ENCODE results near the gene ATP8A2.
"Not testable (repeated sequence)": the region's sequence is repeated elsewhere in the genome, so short reads cannot be mapped to it uniquely, and the experiment has no call there.

ATP8A2 gene

DNA sequence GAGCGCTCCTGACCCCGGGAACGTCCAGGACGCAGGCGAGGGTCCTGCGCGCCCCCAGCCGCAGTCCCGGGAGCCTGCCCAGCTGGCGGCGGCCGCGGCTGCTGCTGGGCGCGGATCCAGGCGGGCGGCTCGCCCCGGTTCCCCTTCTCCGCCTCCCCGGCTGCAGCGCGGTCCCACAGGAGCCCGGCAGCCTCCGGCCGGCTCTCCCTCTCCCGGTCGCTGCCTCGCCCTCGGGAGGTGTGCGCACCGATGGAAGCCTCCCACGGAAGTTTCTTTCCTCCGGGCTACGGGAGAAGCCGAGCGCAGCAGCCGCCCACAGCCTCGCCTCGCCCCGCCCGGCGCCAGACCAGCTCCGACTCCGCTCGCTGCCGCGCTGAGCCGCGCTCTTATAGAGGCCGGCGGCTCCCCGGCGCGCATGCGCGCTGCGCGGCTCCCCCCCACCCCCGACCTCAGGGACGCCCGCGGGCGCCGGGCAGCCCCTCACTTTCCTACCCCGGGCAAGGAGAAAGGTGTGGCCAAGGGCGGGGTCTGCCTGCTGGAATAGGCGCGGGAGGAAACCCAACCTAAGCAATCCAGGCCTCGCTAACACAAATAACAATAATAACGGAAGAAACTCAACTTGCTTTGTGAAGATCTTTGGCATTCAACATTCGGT is 680.0 kb downstream of the ATP8A2 start, which contains the start of gene SHISA2:
SHISA2 (minus strand) TSS at position 360 of the 655 bp plus-strand sequence. CDS start 1,041 bp downstream, outside the sequence.
- H3K27me3 ChIP-seq (ENCODE audit: control insufficient read depth in 2 of 2, insufficient read depth in 2 of 2, low read length in 2 of 2) = peaks cover 13 to 17% of the 10 kb centered on the region in 2 donors
- peak within 1 kb of the TSS; percentile 26 to 32 for H3K4me3 ChIP-seq (ENCODE audit: low read length in 2 of 2)
- no peaks in the 10 kb centered on the region for H3K36me3 ChIP-seq (ENCODE audit: control insufficient read depth in 2 of 2, insufficient read depth in 2 of 2, low read length in 2 of 2)
- no peaks in the 10 kb centered on the region for H3K9me3 ChIP-seq (ENCODE audit: control insufficient read depth in 2 of 2, low read length in 2 of 2)
- no peak within 1 kb of the TSS for H3K9ac ChIP-seq (ENCODE audit: low read depth in 1 of 2, low read length in 2 of 2)
- H3K4me1 ChIP-seq (ENCODE audit: control insufficient read depth in 2 of 2, insufficient read depth in 2 of 2, low read length in 2 of 2) = no peaks in the 10 kb centered on the region
- no peak within 1 kb of the TSS for H3K27ac ChIP-seq (ENCODE audit: low read depth in 2 of 2, low read length in 2 of 2)

DNA sequence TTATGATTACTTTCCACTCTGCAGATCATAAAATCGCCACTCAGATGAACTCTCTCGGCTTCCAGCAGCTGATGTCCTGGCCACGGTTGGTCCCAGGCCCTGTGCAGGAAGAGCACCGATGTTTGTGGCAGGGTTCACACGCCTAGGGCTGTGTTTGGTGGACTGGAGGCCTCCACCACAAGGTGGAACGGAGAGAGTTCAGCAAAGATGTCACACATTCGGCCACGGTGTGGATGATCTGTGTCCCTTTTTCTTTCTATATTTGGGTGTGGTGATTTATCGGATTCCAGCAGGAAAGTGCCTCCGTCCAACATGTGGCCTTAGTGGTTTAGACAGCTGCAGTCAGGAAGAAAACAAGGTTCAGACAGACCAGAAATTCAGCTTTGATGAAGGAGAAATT is 680.6 kb downstream of the ATP8A2 start:
- peaks cover 13 to 17% of the 10 kb centered on the region in 2 donors for H3K27me3 ChIP-seq (ENCODE audit: control insufficient read depth in 2 of 2, insufficient read depth in 2 of 2, low read length in 2 of 2)
- H3K27ac ChIP-seq (ENCODE audit: low read depth in 2 of 2, low read length in 2 of 2) = no peak overlapping the region
- H3K9ac ChIP-seq (ENCODE audit: low read depth in 1 of 2, low read length in 2 of 2) = no peak overlapping the region
- peak overlapping the region; percentile 13 to 32 for H3K4me3 ChIP-seq (ENCODE audit: low read length in 2 of 2)
- no peaks in the 10 kb centered on the region for H3K36me3 ChIP-seq (ENCODE audit: control insufficient read depth in 2 of 2, insufficient read depth in 2 of 2, low read length in 2 of 2)
- H3K9me3 ChIP-seq (ENCODE audit: control insufficient read depth in 2 of 2, low read length in 2 of 2) = no peaks in the 10 kb centered on the region
- H3K4me1 ChIP-seq (ENCODE audit: control insufficient read depth in 2 of 2, insufficient read depth in 2 of 2, low read length in 2 of 2) = no peaks in the 10 kb centered on the region

DNA sequence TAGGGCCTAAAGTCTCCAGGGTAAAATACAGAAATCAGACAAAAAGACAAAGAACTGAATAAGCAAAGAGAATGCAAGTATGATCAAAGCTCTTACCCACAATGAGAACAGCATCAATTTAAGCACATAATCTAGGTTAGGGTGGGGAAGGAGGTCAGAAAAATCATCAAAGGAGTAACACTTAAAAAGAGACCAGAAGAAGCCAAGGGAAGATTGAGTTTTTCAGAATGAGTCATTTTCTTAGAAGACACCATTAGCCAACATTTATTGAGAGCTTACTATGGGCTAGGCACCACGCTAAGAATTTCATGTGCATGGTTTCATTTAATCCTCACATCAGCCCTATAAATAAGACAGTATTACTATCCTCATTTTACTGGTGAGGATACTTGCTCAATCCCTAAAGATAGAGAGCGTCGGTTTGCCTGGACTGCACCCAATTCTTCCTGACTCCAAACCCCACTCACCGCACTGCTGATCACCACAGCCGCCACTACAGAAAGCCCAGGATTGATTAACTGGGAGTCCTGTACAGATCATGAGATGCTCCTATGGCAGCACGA is 681.7 kb downstream of the ATP8A2 start:
- H3K9ac ChIP-seq (ENCODE audit: low read depth in 1 of 2, low read length in 2 of 2) = no peak overlapping the region
- no peak overlapping the region for H3K27ac ChIP-seq (ENCODE audit: low read depth in 2 of 2, low read length in 2 of 2)
- no peak overlapping the region for H3K4me3 ChIP-seq (ENCODE audit: low read length in 2 of 2)
- peaks cover 13 to 15% of the 10 kb centered on the region in 2 donors for H3K27me3 ChIP-seq (ENCODE audit: control insufficient read depth in 2 of 2, insufficient read depth in 2 of 2, low read length in 2 of 2)
- H3K4me1 ChIP-seq (ENCODE audit: control insufficient read depth in 2 of 2, insufficient read depth in 2 of 2, low read length in 2 of 2) = no peaks in the 10 kb centered on the region
- no peaks in the 10 kb centered on the region for H3K9me3 ChIP-seq (ENCODE audit: control insufficient read depth in 2 of 2, low read length in 2 of 2)
- H3K36me3 ChIP-seq (ENCODE audit: control insufficient read depth in 2 of 2, insufficient read depth in 2 of 2, low read length in 2 of 2) = no peaks in the 10 kb centered on the region

DNA sequence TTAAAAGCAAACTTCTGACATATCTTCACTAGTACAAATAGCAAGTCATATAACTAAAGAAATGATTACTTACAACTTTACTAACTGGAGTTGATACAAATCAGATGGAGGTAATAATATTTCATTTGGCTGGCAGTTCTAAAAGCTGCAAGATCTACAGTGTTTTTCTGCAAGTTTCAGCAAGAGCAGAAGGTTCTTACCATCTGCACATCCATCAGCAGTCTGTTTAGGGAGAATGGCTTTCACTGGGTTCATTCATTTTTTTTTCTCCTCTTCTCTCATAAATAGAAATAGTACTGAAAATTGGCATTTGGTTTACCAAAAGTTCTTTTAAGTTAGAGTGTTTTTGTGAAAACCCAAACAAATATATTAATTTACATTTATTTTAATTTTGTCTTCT is 683.1 kb downstream of the ATP8A2 start:
- no peak overlapping the region for H3K9ac ChIP-seq (ENCODE audit: low read depth in 1 of 2, low read length in 2 of 2)
- no peaks in the 10 kb centered on the region for H3K4me1 ChIP-seq (ENCODE audit: control insufficient read depth in 2 of 2, insufficient read depth in 2 of 2, low read length in 2 of 2)
- no peak overlapping the region for H3K27ac ChIP-seq (ENCODE audit: low read depth in 2 of 2, low read length in 2 of 2)
- no peaks in the 10 kb centered on the region for H3K36me3 ChIP-seq (ENCODE audit: control insufficient read depth in 2 of 2, insufficient read depth in 2 of 2, low read length in 2 of 2)
- no peaks in the 10 kb centered on the region for H3K9me3 ChIP-seq (ENCODE audit: control insufficient read depth in 2 of 2, low read length in 2 of 2)
- peaks cover 5 to 6% of the 10 kb centered on the region in 2 donors for H3K27me3 ChIP-seq (ENCODE audit: control insufficient read depth in 2 of 2, insufficient read depth in 2 of 2, low read length in 2 of 2)
- H3K4me3 ChIP-seq (ENCODE audit: low read length in 2 of 2) = no peak overlapping the region

DNA sequence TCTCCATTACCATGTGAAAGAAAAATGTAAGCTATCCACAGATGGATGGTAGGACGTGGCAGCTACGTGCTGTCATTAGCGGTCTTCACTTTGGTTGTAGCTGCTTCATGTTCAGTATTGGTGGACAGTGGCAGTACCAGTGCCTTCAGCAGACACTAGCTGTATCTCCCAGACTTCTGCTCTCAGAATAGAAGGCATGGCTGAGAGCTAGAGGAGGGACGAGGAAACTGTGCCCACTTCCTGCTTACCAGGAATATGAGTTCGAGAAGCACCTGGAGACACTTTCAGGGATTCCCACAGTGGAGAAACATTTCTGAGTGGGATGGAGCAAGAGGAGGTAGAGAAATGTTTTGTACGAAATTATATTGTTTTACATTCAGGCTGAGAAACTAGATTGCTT is 686.9 kb downstream of the ATP8A2 start:
- Histone ChIP-seq H3K36me3 (ENCODE audit: control insufficient read depth in 2 of 2, insufficient read depth in 2 of 2, low read length in 2 of 2) (no peaks in the 10 kb centered on the region), H3K4me1 (ENCODE audit: control insufficient read depth in 2 of 2, insufficient read depth in 2 of 2, low read length in 2 of 2) (no peaks in the 10 kb centered on the region), H3K9me3 (ENCODE audit: control insufficient read depth in 2 of 2, low read length in 2 of 2) (no peaks in the 10 kb centered on the region), H3K4me3 (ENCODE audit: low read length in 2 of 2) (no peak overlapping the region), H3K27ac (ENCODE audit: low read depth in 2 of 2, low read length in 2 of 2) (no peak overlapping the region), H3K9ac (ENCODE audit: low read depth in 1 of 2, low read length in 2 of 2) (no peak overlapping the region), H3K27me3 (ENCODE audit: control insufficient read depth in 2 of 2, insufficient read depth in 2 of 2, low read length in 2 of 2) (no peaks in the 10 kb centered on the region)

DNA sequence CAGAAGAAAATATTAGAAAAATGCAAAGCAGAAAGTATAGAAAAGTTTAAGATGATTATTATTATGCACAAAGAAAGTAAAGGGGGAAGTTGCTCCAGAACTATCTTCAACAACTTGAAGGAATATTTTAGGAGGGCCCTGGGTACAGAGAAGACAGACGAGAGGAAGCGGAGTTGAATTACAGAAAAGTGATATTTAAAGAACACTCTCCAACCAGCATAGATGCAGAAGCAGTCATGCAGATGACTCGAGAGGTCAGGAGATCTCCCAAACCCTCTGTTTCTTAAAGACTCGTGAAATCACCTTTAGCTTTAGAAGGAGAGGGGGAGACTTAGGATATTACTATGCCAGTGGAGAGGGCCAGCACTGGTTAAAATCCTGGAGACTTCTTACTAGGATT is 688.6 kb downstream of the ATP8A2 start:
- Histone ChIP-seq H3K36me3 (ENCODE audit: control insufficient read depth in 2 of 2, insufficient read depth in 2 of 2, low read length in 2 of 2) (no peaks in the 10 kb centered on the region), H3K4me3 (ENCODE audit: low read length in 2 of 2) (no peak overlapping the region), H3K27me3 (ENCODE audit: control insufficient read depth in 2 of 2, insufficient read depth in 2 of 2, low read length in 2 of 2) (no peaks in the 10 kb centered on the region), H3K27ac (ENCODE audit: low read depth in 2 of 2, low read length in 2 of 2) (no peak overlapping the region), H3K4me1 (ENCODE audit: control insufficient read depth in 2 of 2, insufficient read depth in 2 of 2, low read length in 2 of 2) (no peaks in the 10 kb centered on the region), H3K9me3 (ENCODE audit: control insufficient read depth in 2 of 2, low read length in 2 of 2) (no peaks in the 10 kb centered on the region), H3K9ac (ENCODE audit: low read depth in 1 of 2, low read length in 2 of 2) (no peak overlapping the region)

DNA sequence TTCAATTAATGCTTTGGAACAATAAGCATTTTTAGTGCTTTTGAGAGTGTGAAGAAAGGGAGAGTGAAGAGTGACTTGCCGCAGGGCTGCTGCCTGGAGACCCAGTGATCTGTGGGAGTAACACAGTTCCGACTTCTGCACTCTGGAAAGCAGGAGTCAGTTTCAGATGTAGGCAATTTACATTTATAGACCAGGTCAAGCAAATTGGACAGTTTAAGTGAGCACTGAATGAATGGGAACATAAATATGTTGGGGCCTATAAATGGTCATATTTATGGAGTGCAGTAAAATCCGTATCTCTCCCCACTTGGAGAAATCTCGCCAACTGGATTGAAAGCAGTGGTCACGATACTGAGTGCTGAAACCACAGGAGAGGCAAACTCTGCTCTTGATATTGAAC is 689.5 kb downstream of the ATP8A2 start:
- Histone ChIP-seq H3K27ac (ENCODE audit: low read depth in 2 of 2, low read length in 2 of 2) (no peak overlapping the region), H3K4me3 (ENCODE audit: low read length in 2 of 2) (no peak overlapping the region), H3K9me3 (ENCODE audit: control insufficient read depth in 2 of 2, low read length in 2 of 2) (no peaks in the 10 kb centered on the region), H3K9ac (ENCODE audit: low read depth in 1 of 2, low read length in 2 of 2) (no peak overlapping the region), H3K4me1 (ENCODE audit: control insufficient read depth in 2 of 2, insufficient read depth in 2 of 2, low read length in 2 of 2) (no peaks in the 10 kb centered on the region), H3K36me3 (ENCODE audit: control insufficient read depth in 2 of 2, insufficient read depth in 2 of 2, low read length in 2 of 2) (no peaks in the 10 kb centered on the region), H3K27me3 (ENCODE audit: control insufficient read depth in 2 of 2, insufficient read depth in 2 of 2, low read length in 2 of 2) (no peaks in the 10 kb centered on the region)

DNA sequence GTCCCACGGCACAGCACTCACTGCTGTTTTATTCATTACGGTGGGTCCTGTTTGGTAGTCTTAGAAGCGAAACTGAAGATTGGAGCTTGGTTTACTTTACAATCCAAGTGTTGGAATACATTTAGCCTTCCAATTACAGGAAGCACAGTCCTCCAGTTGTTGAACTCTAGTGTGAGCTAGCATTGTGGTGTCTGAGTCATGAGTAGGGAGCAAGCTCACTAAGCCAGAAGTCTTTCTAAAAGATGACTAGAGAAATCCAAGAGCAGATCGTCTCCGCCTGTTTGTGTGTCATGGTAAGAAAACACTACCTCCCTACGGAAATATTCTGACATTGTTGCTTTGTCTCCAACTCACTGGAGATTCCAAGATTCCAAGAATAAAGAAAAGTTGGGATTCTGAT is 690.2 kb downstream of the ATP8A2 start:
- Histone ChIP-seq H3K4me3 (ENCODE audit: low read length in 2 of 2) (no peak overlapping the region), H3K27me3 (ENCODE audit: control insufficient read depth in 2 of 2, insufficient read depth in 2 of 2, low read length in 2 of 2) (no peaks in the 10 kb centered on the region), H3K4me1 (ENCODE audit: control insufficient read depth in 2 of 2, insufficient read depth in 2 of 2, low read length in 2 of 2) (no peaks in the 10 kb centered on the region), H3K36me3 (ENCODE audit: control insufficient read depth in 2 of 2, insufficient read depth in 2 of 2, low read length in 2 of 2) (no peaks in the 10 kb centered on the region), H3K9me3 (ENCODE audit: control insufficient read depth in 2 of 2, low read length in 2 of 2) (no peaks in the 10 kb centered on the region), H3K27ac (ENCODE audit: low read depth in 2 of 2, low read length in 2 of 2) (no peak overlapping the region), H3K9ac (ENCODE audit: low read depth in 1 of 2, low read length in 2 of 2) (no peak overlapping the region)

DNA sequence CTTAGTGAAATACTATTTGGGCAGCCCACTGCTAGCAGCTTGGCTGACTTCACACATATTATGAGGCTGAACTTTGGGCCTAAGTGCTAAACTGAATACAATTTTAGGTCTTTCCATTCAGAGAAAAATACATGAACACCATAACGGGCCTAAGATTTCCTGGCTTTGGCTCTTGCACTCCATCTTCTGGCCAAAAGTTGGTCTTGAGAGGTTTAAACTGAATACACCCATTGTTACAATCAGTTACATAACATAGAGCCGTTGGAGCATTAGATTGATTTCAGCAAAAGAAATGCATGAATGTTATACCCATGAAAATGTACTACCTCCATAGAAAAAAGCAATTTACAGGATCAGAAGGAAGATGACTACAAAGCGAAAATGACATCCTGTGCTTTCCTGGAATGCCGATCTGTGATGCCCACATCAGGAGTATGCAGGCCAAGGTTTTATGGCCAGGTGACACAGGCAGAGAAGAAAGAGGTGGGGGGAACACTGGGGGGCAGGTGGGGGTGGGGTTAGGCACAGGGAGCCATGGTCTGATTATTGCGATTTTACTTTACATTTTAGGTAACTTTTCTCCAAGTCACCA is 691.2 kb downstream of the ATP8A2 start:
- Histone ChIP-seq H3K4me3 (ENCODE audit: low read length in 2 of 2) (no peak overlapping the region), H3K27me3 (ENCODE audit: control insufficient read depth in 2 of 2, insufficient read depth in 2 of 2, low read length in 2 of 2) (no peaks in the 10 kb centered on the region), H3K4me1 (ENCODE audit: control insufficient read depth in 2 of 2, insufficient read depth in 2 of 2, low read length in 2 of 2) (no peaks in the 10 kb centered on the region), H3K9ac (ENCODE audit: low read depth in 1 of 2, low read length in 2 of 2) (no peak overlapping the region), H3K36me3 (ENCODE audit: control insufficient read depth in 2 of 2, insufficient read depth in 2 of 2, low read length in 2 of 2) (no peaks in the 10 kb centered on the region), H3K27ac (ENCODE audit: low read depth in 2 of 2, low read length in 2 of 2) (no peak overlapping the region), H3K9me3 (ENCODE audit: control insufficient read depth in 2 of 2, low read length in 2 of 2) (no peaks in the 10 kb centered on the region)

DNA sequence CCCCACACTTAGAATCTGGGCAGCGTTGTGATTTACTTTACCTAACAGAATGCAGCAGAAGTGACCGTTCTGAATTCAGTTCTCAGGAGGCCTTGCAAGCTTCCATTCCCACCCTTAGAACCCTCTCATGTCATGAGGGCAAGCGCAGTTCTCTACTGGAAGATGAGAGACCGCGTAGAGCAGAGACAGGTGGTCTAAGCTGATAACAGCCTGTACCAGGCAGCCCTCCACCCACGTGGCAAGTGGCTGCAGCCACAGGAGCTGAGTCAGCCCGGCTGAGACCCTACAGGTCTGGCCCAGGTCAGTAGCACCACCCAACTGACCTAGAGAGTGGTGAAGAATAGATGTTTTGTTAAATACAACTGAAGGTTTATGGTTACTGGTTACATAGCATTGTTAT is 694.7 kb downstream of the ATP8A2 start:
- H3K36me3 ChIP-seq (ENCODE audit: control insufficient read depth in 2 of 2, insufficient read depth in 2 of 2, low read length in 2 of 2); H3K9ac ChIP-seq (ENCODE audit: low read depth in 1 of 2, low read length in 2 of 2); H3K4me3 ChIP-seq (ENCODE audit: low read length in 2 of 2); H3K27me3 ChIP-seq (ENCODE audit: control insufficient read depth in 2 of 2, insufficient read depth in 2 of 2, low read length in 2 of 2); H3K4me1 ChIP-seq (ENCODE audit: control insufficient read depth in 2 of 2, insufficient read depth in 2 of 2, low read length in 2 of 2); H3K9me3 ChIP-seq (ENCODE audit: control insufficient read depth in 2 of 2, low read length in 2 of 2); H3K27ac ChIP-seq (ENCODE audit: low read depth in 2 of 2, low read length in 2 of 2): not testable (repeated sequence)

Measured in mucosa of rectum (tissue), 2 donors.